Measurements from ENCODE around the gene EPAS1.

DNA sequence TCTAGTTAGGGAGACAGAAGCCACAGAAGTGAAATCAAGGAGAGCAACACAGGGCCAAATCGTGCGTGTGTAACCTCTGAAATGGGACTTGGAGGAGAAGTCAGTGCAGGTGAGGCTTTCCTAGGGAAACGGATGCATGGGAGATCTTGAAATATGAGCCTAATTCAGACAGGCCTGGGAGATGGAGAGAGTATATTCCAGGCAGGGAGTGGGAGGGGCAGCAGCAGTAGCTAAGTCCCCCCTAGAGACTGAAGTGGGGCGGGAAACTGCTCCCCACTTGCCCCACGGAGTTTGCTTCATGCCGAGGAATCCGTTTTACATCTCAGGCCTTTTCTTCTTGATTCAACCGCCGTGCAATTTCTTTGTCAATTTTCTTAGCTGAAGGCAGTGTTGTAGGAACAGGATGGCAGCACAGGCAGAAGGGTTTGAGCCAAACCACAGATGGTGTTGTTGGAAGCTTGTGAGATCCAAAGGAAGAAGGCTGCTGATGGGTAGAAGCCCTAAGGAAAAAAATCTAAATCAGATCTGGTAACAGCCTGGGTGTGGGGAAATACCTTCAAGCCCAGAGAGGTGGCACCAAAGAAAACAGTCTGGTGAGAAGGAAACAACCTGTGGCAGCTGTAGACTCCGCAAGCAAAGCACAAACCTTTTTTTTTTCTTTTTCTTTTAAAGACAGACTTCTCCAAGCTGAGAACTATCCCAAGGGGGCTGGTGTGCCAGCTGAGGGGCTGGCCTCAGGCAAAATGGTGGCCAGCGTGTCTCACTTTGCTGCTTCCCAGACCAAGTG lies 40.2 kb downstream of the EPAS1 start:
- TF ChIP-seq, protein P1, sequence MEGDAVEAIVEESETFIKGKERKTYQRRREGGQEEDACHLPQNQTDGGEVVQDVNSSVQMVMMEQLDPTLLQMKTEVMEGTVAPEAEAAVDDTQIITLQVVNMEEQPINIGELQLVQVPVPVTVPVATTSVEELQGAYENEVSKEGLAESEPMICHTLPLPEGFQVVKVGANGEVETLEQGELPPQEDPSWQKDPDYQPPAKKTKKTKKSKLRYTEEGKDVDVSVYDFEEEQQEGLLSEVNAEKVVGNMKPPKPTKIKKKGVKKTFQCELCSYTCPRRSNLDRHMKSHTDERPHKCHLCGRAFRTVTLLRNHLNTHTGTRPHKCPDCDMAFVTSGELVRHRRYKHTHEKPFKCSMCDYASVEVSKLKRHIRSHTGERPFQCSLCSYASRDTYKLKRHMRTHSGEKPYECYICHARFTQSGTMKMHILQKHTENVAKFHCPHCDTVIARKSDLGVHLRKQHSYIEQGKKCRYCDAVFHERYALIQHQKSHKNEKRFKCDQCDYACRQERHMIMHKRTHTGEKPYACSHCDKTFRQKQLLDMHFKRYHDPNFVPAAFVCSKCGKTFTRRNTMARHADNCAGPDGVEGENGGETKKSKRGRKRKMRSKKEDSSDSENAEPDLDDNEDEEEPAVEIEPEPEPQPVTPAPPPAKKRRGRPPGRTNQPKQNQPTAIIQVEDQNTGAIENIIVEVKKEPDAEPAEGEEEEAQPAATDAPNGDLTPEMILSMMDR (IDR thresholded peaks at IDR 0.05), result no peak
- TF ChIP-seq POLR2A (IDR thresholded peaks at IDR 0.05), result no peak

Data from thyroid gland (tissue), 4 donors.